ENCODE data around the gene COL17A1. TPM values are rescaled to one million over a fixed set of nuclear protein-coding genes. Genes with fewer than 3 reads are reported as not detected.

Gene COL17A1
- total RNA-seq, 1 donor from 2014 or later: 0.32 TPM

GRCh38 chr10:104096692-104097091, 11.0 kb upstream of the COL17A1 start:
- H3K4me3 ChIP-seq: no peak overlapping the region
- H3K9me3 ChIP-seq: no peaks in the 10 kb centered on the region
- no peaks in the 10 kb centered on the region for H3K36me3 ChIP-seq
- no peaks in the 10 kb centered on the region for H3K4me1 ChIP-seq
- DNase-seq (no peak), ATAC-seq (no peak)
- H3K27ac ChIP-seq: no peak overlapping the region
- intact Hi-C loops (cut with DNase I): no loop called here
- no peak for TF ChIP-seq CTCF (IDR thresholded peaks at IDR 0.05)
- H3K27me3 ChIP-seq (ENCODE audit: low read depth): no peaks in the 10 kb centered on the region

- H3K4me3 ChIP-seq: no peak overlapping the region
- DNase-seq: no peak
- intact Hi-C loops (cut with DNase I): no loop called here
- H3K9me3 ChIP-seq: no peaks in the 10 kb centered on the region
- H3K4me1 ChIP-seq: no peaks in the 10 kb centered on the region
- no peak overlapping the region for H3K27ac ChIP-seq
- no peak for ATAC-seq
- no peak for TF ChIP-seq CTCF (IDR thresholded peaks at IDR 0.05)
- H3K36me3 ChIP-seq: no peaks in the 10 kb centered on the region
- H3K27me3 ChIP-seq (ENCODE audit: low read depth): no peaks in the 10 kb centered on the region
Measured at GRCh38 chr10:104092749-104093148, 7.1 kb upstream of the COL17A1 start.

- H3K9me3 ChIP-seq: no peaks in the 10 kb centered on the region
- no peak overlapping the region for H3K4me3 ChIP-seq
- H3K36me3 ChIP-seq: no peaks in the 10 kb centered on the region
- ATAC-seq (no peak), DNase-seq (no peak)
- intact Hi-C loops (cut with DNase I): no loop called here
- H3K4me1 ChIP-seq: no peaks in the 10 kb centered on the region
- no peak for TF ChIP-seq CTCF (IDR thresholded peaks at IDR 0.05)
- no peak overlapping the region for H3K27ac ChIP-seq
- H3K27me3 ChIP-seq (ENCODE audit: low read depth): no peaks in the 10 kb centered on the region
Measured at GRCh38 chr10:104090611-104091010, 4.9 kb upstream of the COL17A1 start.

DNA sequence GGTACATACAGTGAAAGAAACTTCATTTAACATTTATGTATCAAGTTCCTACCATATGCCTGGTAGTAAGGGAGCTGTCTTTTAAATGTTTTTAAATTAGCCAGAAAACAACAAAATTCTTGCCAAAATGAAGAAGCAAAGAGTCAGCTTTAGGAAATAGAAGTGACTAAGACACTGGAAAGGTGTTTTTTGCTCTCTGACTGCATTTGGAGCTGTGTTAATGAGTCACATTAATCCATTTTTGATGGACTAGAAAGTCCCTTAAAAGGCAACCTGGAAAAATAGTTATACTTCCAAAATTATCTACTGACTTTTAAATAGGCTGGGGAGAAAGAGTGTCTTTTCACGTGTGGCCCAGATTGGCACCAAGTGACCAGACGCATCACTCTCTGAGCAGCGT, 3.9 kb upstream of the COL17A1 start:
- no peak for ATAC-seq

DNA sequence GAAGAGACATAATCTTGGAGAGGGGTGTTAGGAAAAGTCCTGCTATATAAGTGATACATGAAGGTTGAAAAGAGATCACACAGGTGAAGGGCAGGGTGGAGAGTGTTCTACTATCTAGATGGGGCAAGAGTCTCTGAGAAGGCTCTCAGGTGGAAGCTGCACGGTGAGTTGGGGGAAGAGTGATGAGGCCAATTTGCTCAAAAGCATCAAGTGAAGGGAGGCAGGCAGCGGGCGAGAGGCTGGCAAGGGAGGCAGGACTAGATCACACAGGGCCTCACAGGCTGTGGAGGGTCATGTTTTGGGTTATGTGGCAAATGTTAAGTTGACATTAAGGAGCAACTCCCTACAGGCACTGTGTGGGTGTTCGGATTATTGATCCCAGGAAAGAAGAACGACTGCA, 2.6 kb upstream of the COL17A1 start:
- TF ChIP-seq CTCF (IDR thresholded peaks at IDR 0.05): no peak
- intact Hi-C loops (cut with DNase I): no loop called here

More for the DNA sequence above, 3.9 kb upstream of the COL17A1 start:
- no peaks in the 10 kb centered on the region for H3K9me3 ChIP-seq
- intact Hi-C loops (cut with DNase I): no loop called here
- no peak for TF ChIP-seq CTCF (IDR thresholded peaks at IDR 0.05)
- H3K4me3 ChIP-seq: no peak overlapping the region
- H3K36me3 ChIP-seq: no peaks in the 10 kb centered on the region
- H3K27ac ChIP-seq: no peak overlapping the region
- no peaks in the 10 kb centered on the region for H3K4me1 ChIP-seq
- no peak for DNase-seq
- H3K27me3 ChIP-seq (ENCODE audit: low read depth): no peaks in the 10 kb centered on the region

More for the DNA sequence above, 2.6 kb upstream of the COL17A1 start:
- DNase-seq: no peak
- Histone ChIP-seq H3K9me3 (no peaks in the 10 kb centered on the region), H3K27me3 (ENCODE audit: low read depth) (no peaks in the 10 kb centered on the region), H3K27ac (no peak overlapping the region), H3K36me3 (no peaks in the 10 kb centered on the region), H3K4me1 (no peaks in the 10 kb centered on the region), H3K4me3 (no peak overlapping the region)
- no peak for ATAC-seq

Measured in lower lobe of right lung (tissue), 2 donors.